Stimulated activated CD4-positive, alpha-beta T cell treated with anti-CD3 and anti-CD28 coated beads, Interleukin-1b, Interleukin-23, amount 100 ng/mL, for 1 hour (primary cell): ENCODE measurements around the gene NHEJ1.
A peak's percentile ranks its signal among the peaks of the same experiment; 100 is the strongest.

ENCODE experiments used
- DNase-seq, 2 donors: peaks; one replicate each; pipeline ENCODE4 v3.0.0-alpha.2; 2020; ENCODE audit warnings: low read depth in 2 of 2

NHEJ1 gene

GRCh38 chr2:219029829-219030165 is 130.8 kb downstream of the NHEJ1 start:
- peak; percentile 32 to 65 for DNase-seq

- no peak for DNase-seq
These were observed 131.4 kb downstream of the NHEJ1 start for GRCh38 chr2:219028996-219029828.

GRCh38 chr2:219028141-219028540 is 132.5 kb downstream of the NHEJ1 start:
- no peak for DNase-seq

- no peak for DNase-seq
These were observed 133.0 kb downstream of the NHEJ1 start for GRCh38 chr2:219027511-219028055.

- DNase-seq, result no peak
These were observed 133.7 kb downstream of the NHEJ1 start for GRCh38 chr2:219026946-219027345.

GRCh38 chr2:219025637-219026585 is 134.7 kb downstream of the NHEJ1 start:
- no peak for DNase-seq
